Activated CD8-positive, alpha-beta T cell treated with anti-CD3 and anti-CD28 coated beads for 36 hours (primary cell): ENCODE results near the gene NDE1. TPM values are rescaled to one million over a fixed set of nuclear protein-coding genes. Genes with fewer than 3 reads are reported as not detected.

Experiments used
- ATAC-seq: fragments of 200-7000 bp; cut with Tn5 transposase; one replicate; pipeline ENCODE4 v1.10.0; 2021; ENCODE audit warnings: mild to moderate bottlenecking, moderate library complexity
- CTCF ChIA-PET: fragments of 350-600 bp; sonication (Branson Sonifier 250); formaldehyde crosslinking; loops from one replicate; lab custom pipeline; 2021; ENCODE audit warnings: antibody characterized with exemption; lab: Charles Lee
- POLR2A ChIA-PET: fragments of 350-600 bp; sonication (Branson Sonifier 250); formaldehyde crosslinking; loops from one replicate; lab custom pipeline; 2021; ENCODE audit warnings: antibody characterized with exemption; lab: Charles Lee
- DNase-seq: peaks from one replicate; pipeline ENCODE4 v3.0.0-alpha.2; 2020
- H3K27ac Mint-ChIP-seq: one replicate; pipeline ENCODE4 v1.8.0; 2021; ENCODE audit warnings: mild to moderate bottlenecking, mixed read lengths
- H3K27me3 Mint-ChIP-seq: one replicate; pipeline ENCODE4 v1.8.0; 2021; ENCODE audit warnings: mixed read lengths
- H3K36me3 Mint-ChIP-seq: one replicate; pipeline ENCODE4 v1.8.0; 2021; ENCODE audit warnings: low read depth, mixed read lengths
- H3K4me1 Mint-ChIP-seq: one replicate; pipeline ENCODE4 v1.8.0; 2021; ENCODE audit warnings: low read depth, mixed read lengths
- H3K4me3 Mint-ChIP-seq: one replicate; pipeline ENCODE4 v1.8.0; 2021; ENCODE audit warnings: mild to moderate bottlenecking, moderate library complexity, mixed read lengths
- H3K9me3 Mint-ChIP-seq: one replicate; pipeline ENCODE4 v1.8.0; 2021; ENCODE audit warnings: mixed read lengths
- intact Hi-C: fragments of 100-400 bp; cut with micrococcal nuclease; formaldehyde crosslinking; loops from one replicate; pipeline ENCODE4 v1.10.0; 2022
- total RNA-seq, 2 experiments: library from RNA; stranded (reverse); gene quantifications; one replicate each; pipeline ENCODE4 v1.2.3, GENCODE V29; 2021
- TF ChIP-seq, protein P1 (sequence below): fragments of 200-600 bp; IDR thresholded peaks from one replicate; pipeline ENCODE4 v1.8.0; 2022; ENCODE audit warnings: antibody characterized with exemption, mild to moderate bottlenecking

Gene NDE1
- total RNA-seq, 2 experiments from 2014 or later: 97.6 to 103 TPM

DNA sequence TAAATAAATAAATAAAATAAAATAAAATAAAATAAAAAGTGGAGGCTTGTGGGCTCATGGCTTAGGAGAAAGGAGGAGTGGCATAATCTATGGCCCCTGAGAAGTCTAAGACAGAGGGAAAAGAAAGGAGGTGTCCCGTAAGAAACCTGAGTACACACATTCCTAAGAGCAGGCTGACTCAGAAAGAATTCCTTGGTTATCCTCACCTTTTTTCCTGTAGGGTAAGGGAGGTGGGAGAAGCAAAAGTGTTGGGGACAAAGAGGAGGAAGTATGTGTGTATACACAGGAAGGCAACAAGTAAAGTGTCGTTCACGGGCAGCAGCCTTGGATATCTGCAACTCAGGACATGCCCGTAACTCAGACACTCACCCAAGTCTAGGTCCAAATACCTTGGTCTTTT lies 36.4 kb upstream of the NDE1 start:
- H3K4me1 Mint-ChIP-seq: peaks cover 6% of the 10 kb centered on the region
- no peak for ATAC-seq
- intact Hi-C loops: no loop called here
- H3K27ac Mint-ChIP-seq: no peak overlapping the region
- no peak overlapping the region for H3K4me3 Mint-ChIP-seq
- H3K36me3 Mint-ChIP-seq: peaks cover 58% of the 10 kb centered on the region
- CTCF ChIA-PET: no interaction called here
- H3K27me3 Mint-ChIP-seq: no peaks in the 10 kb centered on the region
- H3K9me3 Mint-ChIP-seq: no peaks in the 10 kb centered on the region
- POLR2A ChIA-PET: no interaction called here
- TF ChIP-seq, protein P1, sequence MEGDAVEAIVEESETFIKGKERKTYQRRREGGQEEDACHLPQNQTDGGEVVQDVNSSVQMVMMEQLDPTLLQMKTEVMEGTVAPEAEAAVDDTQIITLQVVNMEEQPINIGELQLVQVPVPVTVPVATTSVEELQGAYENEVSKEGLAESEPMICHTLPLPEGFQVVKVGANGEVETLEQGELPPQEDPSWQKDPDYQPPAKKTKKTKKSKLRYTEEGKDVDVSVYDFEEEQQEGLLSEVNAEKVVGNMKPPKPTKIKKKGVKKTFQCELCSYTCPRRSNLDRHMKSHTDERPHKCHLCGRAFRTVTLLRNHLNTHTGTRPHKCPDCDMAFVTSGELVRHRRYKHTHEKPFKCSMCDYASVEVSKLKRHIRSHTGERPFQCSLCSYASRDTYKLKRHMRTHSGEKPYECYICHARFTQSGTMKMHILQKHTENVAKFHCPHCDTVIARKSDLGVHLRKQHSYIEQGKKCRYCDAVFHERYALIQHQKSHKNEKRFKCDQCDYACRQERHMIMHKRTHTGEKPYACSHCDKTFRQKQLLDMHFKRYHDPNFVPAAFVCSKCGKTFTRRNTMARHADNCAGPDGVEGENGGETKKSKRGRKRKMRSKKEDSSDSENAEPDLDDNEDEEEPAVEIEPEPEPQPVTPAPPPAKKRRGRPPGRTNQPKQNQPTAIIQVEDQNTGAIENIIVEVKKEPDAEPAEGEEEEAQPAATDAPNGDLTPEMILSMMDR: no peak
- DNase-seq: no peak

- TF ChIP-seq, protein P1: no peak
- intact Hi-C loops: no loop called here
- no peak overlapping the region for H3K4me3 Mint-ChIP-seq
- ATAC-seq (no peak), DNase-seq (no peak)
- no peaks in the 10 kb centered on the region for H3K4me1 Mint-ChIP-seq
- H3K36me3 Mint-ChIP-seq: peaks cover 58% of the 10 kb centered on the region
- CTCF ChIA-PET: interaction anchor here (2.2 kb wide), 1 partner anchor 26 kb away, joined by 6 read pairs; no protein-coding TSS in a partner anchor
- H3K27ac Mint-ChIP-seq: no peak overlapping the region
- POLR2A ChIA-PET: no interaction called here
- H3K9me3 Mint-ChIP-seq: no peaks in the 10 kb centered on the region
- H3K27me3 Mint-ChIP-seq: no peaks in the 10 kb centered on the region
Measured at GRCh38 chr16:15616012-15616411, 34.0 kb upstream of the NDE1 start.

GRCh38 chr16:15616475-15617165 lies 33.4 kb upstream of the NDE1 start:
- DNase-seq (no peak), ATAC-seq (no peak)
- Mint-ChIP-seq H3K36me3 (peaks cover 57% of the 10 kb centered on the region), H3K27me3 (no peaks in the 10 kb centered on the region), H3K9me3 (no peaks in the 10 kb centered on the region), H3K4me3 (no peak overlapping the region), H3K4me1 (no peaks in the 10 kb centered on the region), H3K27ac (no peak overlapping the region)
- intact Hi-C loops: no loop called here
- CTCF ChIA-PET: interaction anchor here (2.2 kb wide), 1 partner anchor 25 kb away, joined by 6 read pairs; no protein-coding TSS in a partner anchor
- POLR2A ChIA-PET: no interaction called here
- TF ChIP-seq, protein P1: no peak

DNA sequence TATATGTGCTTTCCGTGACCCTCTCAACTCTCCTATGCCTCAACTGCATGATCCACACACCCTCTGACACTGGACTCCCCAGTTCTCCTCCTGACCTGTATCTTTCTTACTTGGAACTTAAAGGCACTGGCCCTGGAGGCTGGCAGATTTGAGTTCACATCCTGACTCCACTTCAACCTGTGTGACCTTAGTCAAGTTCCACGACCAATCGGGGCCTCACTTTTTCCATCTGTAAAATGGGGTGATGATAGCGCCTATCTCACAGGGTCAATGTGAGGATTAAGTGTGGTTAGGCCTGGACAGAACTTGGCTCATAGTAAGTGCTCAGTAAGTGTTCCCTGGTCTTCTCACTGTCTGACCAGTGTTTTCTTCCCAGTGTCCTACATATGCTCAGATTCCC lies 32.1 kb upstream of the NDE1 start:
- Mint-ChIP-seq H3K4me3 (no peak overlapping the region), H3K4me1 (no peaks in the 10 kb centered on the region), H3K9me3 (no peaks in the 10 kb centered on the region), H3K27ac (peak overlapping the region; percentile 9), H3K27me3 (no peaks in the 10 kb centered on the region), H3K36me3 (peaks cover 54% of the 10 kb centered on the region)
- POLR2A ChIA-PET: no interaction called here
- ATAC-seq: no peak
- DNase-seq: no peak
- CTCF ChIA-PET: no interaction called here
- TF ChIP-seq, protein P1: no peak
- intact Hi-C loops: no loop called here

- TF ChIP-seq, protein P1: no peak
- POLR2A ChIA-PET: no interaction called here
- Mint-ChIP-seq H3K4me1 (no peaks in the 10 kb centered on the region), H3K27ac (peak overlapping the region; percentile 11), H3K9me3 (no peaks in the 10 kb centered on the region), H3K4me3 (no peak overlapping the region), H3K36me3 (peaks cover 52% of the 10 kb centered on the region), H3K27me3 (no peaks in the 10 kb centered on the region)
- CTCF ChIA-PET: no interaction called here
- intact Hi-C loops: no loop called here
- DNase-seq: no peak
- no peak for ATAC-seq
Measured at GRCh38 chr16:15618392-15618791, 31.7 kb upstream of the NDE1 start.
